HG03025 (cell line): ENCODE measurements around the gene MUC21.

Experiments used
- ATAC-seq: cut with Tn5 transposase; IDR thresholded peaks from one replicate; pipeline ENCODE4 v1.9.1; 2021; ENCODE audit warnings: mild to moderate bottlenecking, moderate library complexity; ENCODE audit not compliant: unreplicated experiment, low FRiP score

MUC21 gene

DNA sequence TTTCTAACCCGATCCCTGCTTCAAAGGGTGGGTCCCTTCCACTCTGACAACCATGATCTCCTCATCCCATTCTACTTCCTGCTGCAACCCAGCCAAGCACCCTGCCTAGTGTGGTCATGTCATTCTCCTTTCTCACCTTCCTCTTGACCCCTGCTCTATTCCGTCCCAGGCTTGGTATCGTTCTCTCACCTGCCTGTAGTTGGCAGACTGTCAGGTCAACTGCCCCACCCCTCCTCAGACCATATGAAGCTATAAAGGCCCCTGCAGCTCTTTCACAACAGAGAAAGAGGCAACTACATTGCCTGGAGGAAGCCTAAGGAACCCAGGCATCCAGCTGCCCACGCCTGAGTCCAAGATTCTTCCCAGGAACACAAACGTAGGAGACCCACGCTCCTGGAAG is at the start of gene MUC21:
TSS of gene MUC21 (plus strand) at position 280 of the 400 bp plus-strand sequence. CDS start 241 bp downstream, outside the sequence.
- no peak for ATAC-seq

DNA sequence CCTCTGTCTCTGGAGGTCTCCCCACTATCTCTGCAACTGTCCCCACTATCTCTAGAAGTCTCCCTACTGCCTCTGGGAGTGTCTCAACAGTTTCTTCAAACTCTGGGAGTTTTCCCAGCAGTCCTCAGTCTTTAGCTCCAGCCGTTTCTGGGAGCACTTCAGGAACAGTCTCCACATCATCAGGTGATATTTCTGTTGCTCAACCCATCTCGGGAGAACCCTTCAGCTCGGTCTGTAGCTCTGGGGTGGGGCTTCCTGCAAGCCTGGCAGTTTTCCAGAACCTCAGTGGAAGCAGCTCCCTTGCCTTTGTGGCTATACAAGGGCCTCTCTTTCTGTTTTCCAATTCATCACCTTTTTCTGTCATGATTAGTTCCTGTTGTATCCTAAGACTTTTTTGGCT is 48.5 kb upstream of the MUC21 start:
- no peak for ATAC-seq

DNA sequence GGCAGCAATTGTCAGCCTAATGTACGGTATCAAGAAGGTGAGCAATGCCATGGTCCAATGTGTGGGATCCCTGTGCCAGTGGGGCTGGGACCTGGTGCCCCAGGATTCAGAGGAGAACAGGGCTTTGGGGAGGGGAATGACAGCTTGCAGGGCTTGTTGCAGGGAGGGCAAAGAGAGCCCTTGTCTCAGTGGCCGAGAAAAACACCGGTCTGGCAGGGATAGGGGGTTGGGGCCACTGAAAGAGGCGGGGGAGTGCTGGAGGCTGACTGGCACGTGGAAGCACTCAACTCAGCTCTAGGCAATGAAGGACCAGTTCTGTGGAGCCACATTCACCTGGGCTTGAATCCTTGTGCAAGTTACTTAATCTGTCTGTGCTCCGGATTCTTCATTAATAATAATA is 46.3 kb upstream of the MUC21 start:
- no peak for ATAC-seq

GRCh38 chr6:30938730-30939129 is 44.8 kb upstream of the MUC21 start:
- no peak for ATAC-seq

DNA sequence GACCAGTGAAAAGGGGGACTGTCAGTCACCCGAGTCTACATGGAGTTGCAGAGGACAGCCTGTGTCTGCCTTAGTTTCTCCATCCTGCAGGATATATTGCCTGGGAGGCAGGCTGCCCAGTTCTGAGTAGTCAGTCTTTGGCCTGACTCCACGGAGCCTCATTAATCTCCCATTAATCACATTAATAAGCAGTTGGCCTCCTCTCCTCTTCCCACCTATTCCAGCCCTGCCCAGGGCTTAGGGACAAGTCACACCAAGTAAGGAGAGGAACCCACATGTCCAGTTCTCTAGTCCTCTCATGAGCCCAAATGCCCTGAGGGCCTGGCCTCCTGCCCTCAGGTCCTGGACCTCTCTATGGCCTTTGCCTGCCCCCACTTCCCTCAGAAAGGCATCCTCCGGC is 44.0 kb upstream of the MUC21 start:
- ATAC-seq = no peak

DNA sequence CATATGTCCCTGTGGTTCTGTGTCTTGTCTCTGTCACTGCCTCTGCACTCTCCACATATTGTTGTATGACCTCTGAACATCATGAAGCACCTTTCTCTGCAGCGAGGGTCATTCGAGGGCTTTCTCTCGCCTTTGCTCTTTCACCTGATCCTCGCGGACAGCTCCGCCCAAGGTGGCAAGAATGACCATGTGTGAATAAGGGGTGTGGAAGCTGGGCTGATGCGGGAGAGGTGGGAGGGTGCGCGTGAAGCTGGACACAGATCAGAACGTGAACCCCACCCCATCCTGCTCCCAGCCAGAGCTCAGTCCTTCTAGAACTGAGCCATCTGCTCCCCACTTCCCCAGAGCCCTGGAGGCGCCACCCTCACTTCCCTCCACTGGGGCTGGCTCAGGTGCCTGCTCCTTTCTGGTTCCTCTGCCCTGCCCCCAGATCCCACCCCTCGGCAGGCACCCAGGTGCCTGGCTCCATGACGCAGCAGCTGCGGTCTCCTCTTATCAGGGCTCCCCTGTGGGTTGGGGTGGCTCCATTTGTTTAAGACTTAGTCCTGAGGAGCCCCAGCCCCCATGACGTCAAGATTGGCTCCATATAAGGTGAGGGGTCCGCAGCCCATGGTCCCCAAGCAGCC is 43.0 kb upstream of the MUC21 start, which contains the start of gene MUCL3:
TSS of gene MUCL3 (plus strand) at position 613 of the 626 bp plus-strand sequence. CDS start 27 bp downstream, outside the sequence.
- ATAC-seq = no peak

- ATAC-seq = no peak
Measured at GRCh38 chr6:30942338-30943060, 41.0 kb upstream of the MUC21 start.

- no peak for ATAC-seq
Measured at GRCh38 chr6:30944051-30944450, 39.5 kb upstream of the MUC21 start.

- no peak for ATAC-seq
Measured at GRCh38 chr6:30945281-30945680, 38.2 kb upstream of the MUC21 start.

GRCh38 chr6:30947231-30947630 is 36.3 kb upstream of the MUC21 start:
- no peak for ATAC-seq

DNA sequence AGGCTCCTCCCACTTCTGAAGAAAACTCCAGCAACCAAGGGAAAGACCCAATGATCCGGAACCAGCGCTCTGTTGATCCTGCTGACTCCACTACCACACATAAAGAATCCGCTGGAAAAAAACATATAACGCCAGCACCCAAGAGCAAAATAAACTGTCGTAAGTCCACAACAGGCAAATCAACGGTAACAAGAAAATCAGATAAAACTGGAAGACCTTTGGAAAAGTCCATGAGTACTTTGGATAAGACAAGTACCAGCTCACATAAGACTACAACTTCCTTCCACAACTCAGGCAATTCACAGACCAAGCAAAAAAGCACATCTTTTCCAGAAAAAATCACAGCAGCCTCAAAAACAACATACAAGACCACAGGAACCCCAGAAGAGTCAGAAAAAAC is 34.7 kb upstream of the MUC21 start:
- ATAC-seq = no peak

DNA sequence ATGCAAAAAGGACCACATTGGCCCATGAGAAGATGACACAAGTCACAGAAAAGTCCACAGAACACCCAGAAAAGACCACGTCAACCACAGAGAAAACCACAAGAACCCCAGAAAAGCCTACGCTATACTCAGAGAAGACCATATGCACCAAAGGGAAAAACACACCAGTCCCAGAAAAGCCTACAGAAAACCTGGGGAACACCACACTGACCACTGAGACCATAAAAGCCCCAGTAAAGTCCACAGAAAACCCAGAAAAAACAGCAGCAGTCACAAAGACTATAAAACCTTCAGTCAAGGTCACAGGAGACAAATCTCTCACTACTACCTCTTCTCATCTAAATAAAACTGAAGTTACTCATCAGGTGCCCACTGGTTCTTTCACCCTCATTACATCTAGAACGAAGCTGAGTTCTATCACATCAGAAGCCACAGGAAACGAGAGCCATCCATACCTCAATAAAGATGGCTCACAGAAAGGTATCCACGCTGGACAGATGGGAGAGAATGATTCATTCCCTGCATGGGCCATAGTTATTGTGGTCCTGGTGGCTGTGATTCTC is 31.5 kb upstream of the MUC21 start:
- ATAC-seq = no peak

- ATAC-seq = no peak
Measured at GRCh38 chr6:30954631-30955366, 28.7 kb upstream of the MUC21 start.

DNA sequence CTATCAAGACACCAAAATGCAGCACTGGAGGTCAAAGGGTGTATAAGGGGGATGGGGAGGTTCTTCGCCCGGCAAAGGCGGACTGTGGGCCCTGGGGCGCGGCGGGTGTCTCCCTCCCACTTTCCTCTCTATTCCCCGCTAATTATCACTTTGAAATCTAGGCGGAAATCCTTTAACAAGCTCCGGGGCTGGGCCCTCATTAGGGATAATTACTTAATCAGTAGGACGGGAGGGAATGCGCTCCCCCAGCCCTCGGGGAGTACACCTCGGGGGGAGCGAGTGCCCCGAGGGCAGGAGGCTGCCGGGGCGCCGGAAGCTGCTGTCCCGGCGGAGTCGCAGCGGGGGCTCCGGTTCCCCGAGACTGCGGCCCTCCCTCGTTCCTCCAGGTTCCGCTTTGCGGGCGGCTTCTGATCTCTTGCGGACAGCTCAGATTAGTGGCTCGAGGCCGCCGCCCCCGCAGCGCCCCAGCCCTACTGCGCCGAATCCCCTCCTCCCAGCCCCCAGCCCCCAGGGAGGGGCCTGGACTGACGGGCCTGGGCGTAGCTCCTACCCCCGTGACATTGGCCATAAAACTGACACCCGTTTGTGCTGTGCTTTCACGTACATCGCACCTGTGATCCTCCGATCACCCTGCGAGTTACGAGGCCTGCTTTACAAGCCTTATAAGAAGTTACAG is 28.0 kb upstream of the MUC21 start:
- peak; percentile 58 for ATAC-seq

DNA sequence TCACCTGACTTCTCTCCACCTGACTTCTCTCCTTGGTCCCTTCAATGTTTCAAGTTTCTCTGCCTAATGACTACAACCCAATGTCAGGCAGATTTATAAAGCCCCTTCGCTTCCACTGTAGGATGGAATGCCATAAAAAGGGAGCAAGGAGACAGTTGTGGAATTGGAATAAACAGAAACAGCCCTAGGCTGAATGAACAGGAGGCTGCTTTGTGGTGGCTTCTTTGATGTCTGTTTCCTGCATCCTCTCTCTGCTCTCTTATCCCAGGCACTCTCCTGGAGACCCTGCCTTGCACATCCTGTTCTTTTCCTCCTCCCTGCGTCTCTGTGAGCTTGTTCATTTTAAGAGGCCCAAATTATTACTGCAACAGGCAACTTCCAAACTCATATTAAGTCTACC is 25.8 kb upstream of the MUC21 start:
- ATAC-seq = no peak

GRCh38 chr6:30960907-30961673 is 22.4 kb upstream of the MUC21 start:
- ATAC-seq = no peak

GRCh38 chr6:30962716-30963115 is 20.8 kb upstream of the MUC21 start:
- no peak for ATAC-seq

- no peak for ATAC-seq
Measured at GRCh38 chr6:30963641-30964040, 19.9 kb upstream of the MUC21 start.

DNA sequence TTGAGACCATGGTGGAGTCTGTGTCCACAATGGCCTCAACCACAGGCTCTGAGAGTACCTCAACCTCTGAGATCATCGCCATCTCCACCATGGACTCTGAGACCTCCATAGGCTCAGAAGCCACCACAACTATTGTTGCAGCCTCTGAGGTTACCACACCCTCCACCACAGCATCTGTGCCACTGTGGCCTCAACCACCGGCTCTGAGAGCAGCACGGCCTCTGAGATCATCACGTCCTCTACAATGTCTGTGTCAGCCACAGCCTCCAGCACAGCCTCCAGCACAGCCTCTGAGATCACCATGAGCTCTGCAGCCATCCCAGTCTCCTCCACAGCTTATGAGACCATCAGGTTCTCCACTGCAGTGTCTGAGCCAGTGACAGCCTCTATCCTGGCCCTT is 19.4 kb upstream of the MUC21 start:
- ATAC-seq = no peak

DNA sequence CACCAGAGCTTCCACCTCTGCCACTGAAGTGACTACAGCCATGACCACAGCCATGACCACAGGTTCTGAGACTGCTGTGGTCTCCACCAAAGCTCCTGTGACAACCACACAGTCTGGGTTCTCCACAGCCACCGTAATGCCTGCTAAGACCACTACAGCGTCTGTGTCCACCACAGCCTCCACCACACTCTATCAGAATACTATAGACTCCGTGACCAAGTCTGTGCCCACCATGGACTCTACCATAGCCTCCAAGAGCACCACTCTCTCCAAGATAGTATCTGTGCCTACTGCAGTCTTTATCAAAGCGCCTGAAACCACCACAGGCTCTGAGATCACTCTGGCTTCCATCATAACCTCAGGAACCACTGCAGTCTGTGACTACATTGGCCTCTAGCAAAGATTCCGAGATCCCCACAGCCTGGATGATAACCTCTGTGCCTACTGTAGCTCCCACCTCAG is 18.3 kb upstream of the MUC21 start:
- no peak for ATAC-seq
